Raji (cell line): ENCODE results near the gene BCL11B.

Source experiments
- POLR2A ChIP-seq: IDR thresholded peaks from 2 replicates; pipeline ENCODE4 v1.6.1; 2011; ENCODE audit warnings: low read depth, low read length, control low read depth; ENCODE audit not compliant: insufficient read depth

Gene BCL11B

DNA sequence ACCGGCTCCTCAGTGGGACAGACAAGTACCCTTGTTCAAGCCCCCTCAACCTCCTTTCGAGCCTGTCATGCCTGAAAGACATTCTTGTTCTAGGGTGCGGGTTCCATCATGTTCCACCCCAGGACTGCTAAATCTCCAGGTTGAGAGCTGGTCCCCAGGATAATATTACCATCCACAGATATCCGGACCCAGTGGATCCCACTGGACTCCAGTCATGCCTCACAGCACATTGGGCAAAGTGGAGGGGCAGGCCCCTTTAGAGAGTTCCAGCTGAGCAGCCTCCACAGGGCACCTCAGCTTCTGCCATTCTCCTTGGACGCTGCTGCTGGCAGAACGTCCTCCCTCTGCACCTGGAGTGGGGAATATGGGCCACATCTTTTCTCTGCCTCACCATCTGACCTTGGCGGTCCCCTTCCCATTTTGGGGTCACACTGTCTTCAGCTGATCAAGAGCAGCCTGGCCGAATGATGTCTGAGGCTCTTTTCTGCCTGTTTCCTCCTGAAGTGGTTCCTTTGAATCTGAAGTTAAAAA, 137.4 kb downstream of the BCL11B start:
- no peak for TF ChIP-seq POLR2A

- no peak for TF ChIP-seq POLR2A
Observed at GRCh38 chr14:99133636-99134515, 138.1 kb downstream of the BCL11B start.

GRCh38 chr14:99132821-99133635, 139.0 kb downstream of the BCL11B start:
- no peak for TF ChIP-seq POLR2A

DNA sequence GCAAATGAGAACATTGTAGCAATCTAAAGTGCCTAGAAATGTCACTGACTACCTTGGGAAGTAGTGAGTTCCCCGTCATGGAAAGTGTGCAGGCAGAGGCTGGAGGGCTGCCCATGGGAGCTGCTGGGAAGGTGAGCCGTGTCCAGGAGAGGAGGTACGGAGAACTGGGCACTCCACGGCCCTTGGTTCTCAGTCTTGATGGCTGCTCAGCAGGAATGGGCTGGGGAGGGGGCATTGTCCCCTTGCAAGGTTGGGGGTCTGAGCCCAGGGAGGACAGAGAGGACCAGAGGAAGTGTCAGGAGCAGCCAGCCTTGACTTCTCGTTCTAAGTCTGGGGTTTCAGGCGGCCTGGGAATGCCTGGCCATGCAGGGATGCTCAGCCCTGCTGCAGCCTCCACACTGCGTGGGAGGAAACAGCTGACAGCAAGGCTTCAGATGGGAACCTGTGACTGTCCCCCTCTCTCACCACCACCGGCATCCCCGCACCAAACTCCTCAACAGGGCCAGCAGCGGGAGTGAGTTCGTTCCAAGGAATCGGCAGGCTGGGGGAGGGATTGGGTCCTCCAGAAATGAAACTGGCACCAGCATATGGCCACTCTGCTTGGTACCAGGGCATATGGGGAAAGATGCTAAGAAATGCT, 140.2 kb downstream of the BCL11B start:
- no peak for TF ChIP-seq POLR2A

DNA sequence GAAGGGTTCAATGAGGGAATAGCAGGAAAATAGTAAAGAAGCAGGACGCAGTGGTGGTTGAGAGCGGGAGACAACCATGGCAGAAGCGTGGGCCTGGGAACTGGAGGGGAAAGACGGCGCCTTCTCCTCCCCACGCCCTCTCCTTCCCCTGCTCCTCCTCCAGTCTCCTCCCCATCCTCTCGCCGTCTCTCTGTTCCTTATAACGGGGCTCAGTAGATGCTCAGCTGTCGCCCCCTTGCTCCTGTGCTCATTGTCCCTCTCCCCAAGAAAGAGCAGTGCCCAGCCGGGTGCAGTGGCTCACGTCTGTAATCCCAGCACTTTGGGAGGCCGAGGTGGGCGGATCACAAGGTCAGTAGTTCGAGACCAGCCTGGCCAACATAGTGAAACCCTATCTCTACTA, 142.0 kb downstream of the BCL11B start:
- no peak for TF ChIP-seq POLR2A

DNA sequence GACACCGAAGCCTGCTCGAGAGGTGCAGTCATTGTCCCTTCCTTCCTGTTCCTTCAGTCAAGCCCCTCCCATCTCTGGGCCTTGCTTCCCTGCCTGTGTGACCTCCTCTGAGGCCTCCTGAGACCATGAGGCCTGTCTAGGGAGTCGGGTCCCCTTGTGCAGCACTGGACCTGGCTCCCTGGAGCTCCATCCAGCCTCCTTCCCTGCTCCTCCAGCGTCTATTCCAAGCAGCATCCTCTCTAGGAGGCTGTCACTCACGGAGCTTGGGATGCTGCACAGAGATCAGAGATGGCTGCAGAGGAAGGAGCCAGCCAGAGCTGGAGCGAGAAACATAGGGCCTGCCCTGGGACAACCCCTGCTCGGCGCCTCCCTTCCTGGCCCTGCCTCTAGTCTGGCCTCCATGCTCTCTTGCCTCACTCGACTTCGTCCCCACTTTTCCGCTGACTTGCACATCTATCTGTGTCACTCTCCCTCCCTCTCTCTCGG, 142.7 kb downstream of the BCL11B start:
- no peak for TF ChIP-seq POLR2A

GRCh38 chr14:99128185-99128584, 143.8 kb downstream of the BCL11B start:
- TF ChIP-seq POLR2A = no peak

DNA sequence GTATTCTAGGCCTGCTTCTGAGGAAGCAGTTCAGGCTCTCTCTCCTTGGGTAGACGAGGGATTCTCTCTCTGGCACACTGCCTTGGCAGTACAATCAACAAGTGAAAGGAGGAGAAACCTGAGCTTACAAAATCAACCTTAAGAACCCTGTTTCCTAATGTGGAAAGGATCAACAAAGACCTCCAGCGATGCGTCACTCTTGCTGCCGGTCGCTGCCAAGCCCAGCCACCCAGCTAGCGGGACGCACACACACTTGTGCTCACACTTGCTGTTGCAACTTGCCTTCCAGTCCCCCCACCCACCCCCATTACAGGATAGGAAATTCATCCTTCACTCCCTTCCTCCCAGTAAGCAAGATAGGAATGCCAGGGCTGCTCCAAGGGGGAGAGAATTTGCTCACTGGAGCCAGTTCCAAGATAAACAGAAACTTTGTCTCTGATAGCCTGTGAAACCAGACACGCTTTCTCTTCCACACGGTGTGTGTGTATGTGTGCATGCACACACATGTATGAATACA, 144.3 kb downstream of the BCL11B start:
- no peak for TF ChIP-seq POLR2A

- no peak for TF ChIP-seq POLR2A
Observed at GRCh38 chr14:99125616-99126431, 146.2 kb downstream of the BCL11B start.

DNA sequence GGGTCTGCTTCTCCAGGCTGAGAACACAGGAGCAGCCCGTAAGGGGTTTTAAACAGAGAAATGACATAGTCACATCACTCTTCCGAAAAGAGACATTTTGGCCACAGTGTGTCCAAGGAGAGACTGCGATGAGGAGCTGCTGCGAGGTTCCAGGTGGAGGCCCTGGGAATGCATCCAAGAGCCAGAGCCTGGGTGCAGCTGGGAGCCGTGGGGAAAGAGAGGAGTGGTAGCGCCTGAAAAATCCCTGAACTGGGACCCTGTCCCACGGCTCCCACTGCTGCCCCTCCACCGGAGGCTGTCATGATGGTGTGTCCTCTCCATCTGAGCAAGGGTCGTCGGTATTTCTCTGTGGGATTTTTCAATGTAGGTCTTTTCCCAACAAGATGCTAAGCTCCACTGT, 146.9 kb downstream of the BCL11B start:
- TF ChIP-seq POLR2A = no peak

- TF ChIP-seq POLR2A = no peak
Observed at GRCh38 chr14:99124482-99125105, 147.4 kb downstream of the BCL11B start.

DNA sequence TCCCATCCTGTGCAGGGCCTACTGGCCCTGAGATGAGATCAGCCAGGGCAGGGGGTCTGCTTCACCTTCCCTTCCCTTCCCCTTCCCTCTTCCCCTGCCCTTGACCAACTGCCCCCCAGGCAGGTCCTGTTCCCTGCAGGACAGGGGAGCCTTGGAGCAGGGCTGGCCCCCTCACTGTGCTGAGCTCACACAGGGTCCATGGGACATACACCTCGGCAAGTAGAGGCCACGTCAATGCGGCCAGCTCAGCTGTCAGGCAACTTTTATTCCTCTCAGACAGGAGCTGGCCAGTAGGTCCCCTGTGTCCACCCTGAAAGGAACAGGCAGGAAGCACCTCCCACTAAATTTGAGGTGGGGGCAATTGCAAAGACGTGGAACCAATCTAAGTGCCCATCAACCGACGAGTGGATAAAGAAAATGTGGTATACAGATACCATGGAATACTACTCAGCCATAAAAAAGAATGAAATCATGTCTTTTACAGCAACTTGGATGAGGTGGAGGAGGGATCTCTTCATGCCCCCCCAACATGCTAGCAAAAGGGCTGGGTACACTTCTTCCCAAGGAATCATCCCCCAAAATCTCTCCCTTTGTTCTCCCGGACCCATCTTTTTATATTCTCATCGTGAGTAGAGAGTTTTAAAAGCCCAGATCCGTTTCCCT, 148.7 kb downstream of the BCL11B start:
- TF ChIP-seq POLR2A = no peak

GRCh38 chr14:99122521-99123125, 149.4 kb downstream of the BCL11B start:
- TF ChIP-seq POLR2A = no peak
